Activated CD4-positive, alpha-beta memory T cell treated with anti-CD3 and anti-CD28 coated beads for 36 hours (primary cell): ENCODE measurements around the gene SP8. TPM values are rescaled to one million over a fixed set of nuclear protein-coding genes. Genes with fewer than 3 reads are reported as not detected.

Source experiments
- CTCF ChIA-PET: fragments of 350-600 bp; sonication (Branson Sonifier 250); formaldehyde crosslinking; loops from one replicate; lab custom pipeline; 2021; ENCODE audit warnings: antibody characterized with exemption, inconsistent platforms; lab: Charles Lee
- POLR2A ChIA-PET: fragments of 350-600 bp; sonication (Branson Sonifier 250); formaldehyde crosslinking; loops from one replicate; lab custom pipeline; 2021; ENCODE audit warnings: antibody characterized with exemption; lab: Charles Lee
- DNase-seq: peaks from one replicate; pipeline ENCODE4 v3.0.0-alpha.2; 2020
- H3K27ac Mint-ChIP-seq: one replicate; pipeline ENCODE4 v1.8.0; 2021; ENCODE audit warnings: mixed read lengths
- H3K27me3 Mint-ChIP-seq: one replicate; pipeline ENCODE4 v1.8.0; 2021; ENCODE audit warnings: mixed read lengths
- H3K36me3 Mint-ChIP-seq: one replicate; pipeline ENCODE4 v1.8.0; 2021; ENCODE audit warnings: mixed read lengths
- H3K4me1 Mint-ChIP-seq: one replicate; pipeline ENCODE4 v1.8.0; 2021; ENCODE audit warnings: low read depth, mixed read lengths
- H3K4me3 Mint-ChIP-seq: one replicate; pipeline ENCODE4 v1.8.0; 2021; ENCODE audit warnings: mild to moderate bottlenecking, mixed read lengths
- H3K9me3 Mint-ChIP-seq: one replicate; pipeline ENCODE4 v1.8.0; 2021; ENCODE audit warnings: mixed read lengths
- intact Hi-C: fragments of 100-400 bp; cut with micrococcal nuclease; formaldehyde crosslinking; loops from one replicate; pipeline ENCODE4 v1.15.1; 2023
- total RNA-seq, 2 experiments: library from RNA; stranded (reverse); gene quantifications; one replicate each; pipeline ENCODE4 v1.2.3, GENCODE V29; 2021

The SP8 gene
- total RNA-seq, 2 experiments from 2014 or later = not detected

- ChIA-PET CTCF (no interaction called here), POLR2A (no interaction called here)
- no peak for DNase-seq
- Mint-ChIP-seq H3K4me3 (no peak overlapping the region), H3K4me1 (no peaks in the 10 kb centered on the region), H3K27me3 (no peaks in the 10 kb centered on the region), H3K36me3 (no peaks in the 10 kb centered on the region), H3K9me3 (no peaks in the 10 kb centered on the region), H3K27ac (no peak overlapping the region)
- intact Hi-C loops = no loop called here
Measured at GRCh38 chr7:20742913-20743312, 43.8 kb downstream of the SP8 start.

GRCh38 chr7:20741801-20742200 is 44.9 kb downstream of the SP8 start:
- no peaks in the 10 kb centered on the region for H3K4me1 Mint-ChIP-seq
- H3K36me3 Mint-ChIP-seq = no peaks in the 10 kb centered on the region
- no peak overlapping the region for H3K4me3 Mint-ChIP-seq
- H3K27ac Mint-ChIP-seq = no peak overlapping the region
- ChIA-PET POLR2A (no interaction called here), CTCF (no interaction called here)
- H3K27me3 Mint-ChIP-seq = no peaks in the 10 kb centered on the region
- no peak for DNase-seq
- no peaks in the 10 kb centered on the region for H3K9me3 Mint-ChIP-seq
- intact Hi-C loops = no loop called here

GRCh38 chr7:20738518-20739481 is 47.9 kb downstream of the SP8 start:
- CTCF ChIA-PET = no interaction called here

GRCh38 chr7:20737840-20738448 is 48.7 kb downstream of the SP8 start:
- Mint-ChIP-seq H3K27ac (no peak overlapping the region), H3K36me3 (no peaks in the 10 kb centered on the region), H3K4me3 (no peak overlapping the region), H3K9me3 (no peaks in the 10 kb centered on the region), H3K27me3 (peaks cover 2% of the 10 kb centered on the region), H3K4me1 (no peaks in the 10 kb centered on the region)
- intact Hi-C loops = no loop called here
- ChIA-PET CTCF (no interaction called here), POLR2A (no interaction called here)
- no peak for DNase-seq

More at GRCh38 chr7:20738518-20739481, 47.9 kb downstream of the SP8 start:
- no peak overlapping the region for H3K4me3 Mint-ChIP-seq
- no peaks in the 10 kb centered on the region for H3K36me3 Mint-ChIP-seq
- H3K27me3 Mint-ChIP-seq = peaks cover 2% of the 10 kb centered on the region
- H3K27ac Mint-ChIP-seq = no peak overlapping the region
- DNase-seq = no peak
- intact Hi-C loops = no loop called here
- H3K9me3 Mint-ChIP-seq = no peaks in the 10 kb centered on the region
- POLR2A ChIA-PET = no interaction called here
- H3K4me1 Mint-ChIP-seq = no peaks in the 10 kb centered on the region

GRCh38 chr7:20735346-20736065 is 51.2 kb downstream of the SP8 start:
- DNase-seq = no peak
- Mint-ChIP-seq H3K4me1 (no peaks in the 10 kb centered on the region), H3K9me3 (no peaks in the 10 kb centered on the region), H3K36me3 (no peaks in the 10 kb centered on the region), H3K27me3 (peaks cover 2% of the 10 kb centered on the region), H3K27ac (no peak overlapping the region), H3K4me3 (no peak overlapping the region)
- ChIA-PET POLR2A (no interaction called here), CTCF (no interaction called here)
- intact Hi-C loops = no loop called here

Other genes with a start within 250 kb of the SP8 start
- gene ABCB5, start 171.2 kb downstream of the SP8 start, total RNA-seq = not detected